ENCODE data around the gene PAX8. TPM values are rescaled to one million over a fixed set of nuclear protein-coding genes. Genes with fewer than 3 reads are reported as not detected.
A peak's percentile ranks its signal among the peaks of the same experiment; 100 is the strongest.

PAX8 gene
- polyA plus RNA-seq, 1 of the 3 experiments (the other 2 are of a cell fraction), result 0.23 TPM

DNA sequence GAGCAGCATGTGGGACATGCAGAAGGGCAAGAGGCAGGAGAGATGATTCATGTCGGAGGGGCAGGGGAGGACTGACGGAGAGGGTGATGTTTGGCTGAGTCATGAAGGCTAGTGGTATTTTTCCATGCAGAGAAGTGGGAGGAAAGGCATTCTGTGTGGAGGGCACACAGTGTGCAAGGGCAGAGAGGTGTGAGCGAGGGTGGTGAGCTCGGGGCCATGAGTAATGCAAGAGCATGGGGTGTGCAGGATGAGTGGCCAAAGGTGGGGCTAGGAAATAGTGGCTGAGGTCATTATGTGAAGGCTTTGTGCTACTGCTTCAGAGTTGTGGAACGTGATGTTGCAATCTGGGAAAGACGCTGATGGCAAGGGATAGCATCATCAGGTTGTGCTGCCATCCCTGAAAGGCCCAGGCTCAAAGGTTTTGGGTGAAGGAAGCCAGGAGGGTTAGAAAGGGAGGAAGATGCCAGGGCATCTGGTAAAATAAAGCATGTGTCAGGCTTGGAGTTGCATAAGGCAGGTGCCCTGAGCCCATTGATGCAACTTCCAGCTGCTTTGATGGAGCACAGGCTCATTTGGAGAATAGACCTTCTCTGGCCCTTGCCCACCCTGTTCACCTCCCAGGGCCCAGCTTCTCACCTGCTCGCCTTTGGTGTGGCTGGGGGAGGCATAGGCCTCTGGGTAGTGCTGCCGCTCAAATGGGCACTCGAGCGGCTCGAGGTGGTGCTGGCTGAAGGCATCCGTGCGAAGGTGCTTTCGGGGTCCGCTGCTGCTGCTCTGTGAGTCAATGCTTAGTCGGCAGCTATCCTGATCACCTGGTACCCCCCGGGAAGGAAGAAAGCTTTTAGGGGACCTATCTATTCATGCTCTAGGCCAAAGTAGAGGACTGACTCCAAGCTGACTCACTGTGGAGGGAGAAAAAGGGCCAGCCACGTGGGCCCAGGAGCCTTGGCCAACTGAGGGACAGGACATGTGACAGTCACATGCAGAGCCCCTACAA is 37.5 kb downstream of the PAX8 start (continued):
- TF ChIP-seq MAX (IDR thresholded peaks at IDR 0.05; ENCODE audit: low read depth), result peak; percentile 82
- TF ChIP-seq JUND (IDR thresholded peaks at IDR 0.05), result peak; percentile 96
- 0 out of 2 replicates have a peak, but pooled peaks have one; percentile 37 for TF ChIP-seq USF1 (IDR thresholded peaks at IDR 0.05; ENCODE audit: borderline replicate concordance, low read depth)
- peak; percentile 12 to 83; a peak in 2 of 4 replicates for TF ChIP-seq EP300 (IDR thresholded peaks at IDR 0.05; ENCODE audit: borderline replicate concordance in 1 of 2, low read depth in 1 of 2, low read length in 1 of 2)
- peak; percentile 56 for TF ChIP-seq NFIC (IDR thresholded peaks at IDR 0.05; ENCODE audit: borderline replicate concordance)

- H3K4me3 ChIP-seq (ENCODE audit: low read depth in 2 of 2, low read length in 1 of 2), result peak overlapping the region in 1 of 2 experiments; percentile 11; a peak in 1 of 4 replicates
- H4K20me1 ChIP-seq (ENCODE audit: insufficient read depth), result no peaks in the 10 kb centered on the region
- H2AFZ ChIP-seq (ENCODE audit: low read depth), result peak overlapping the region; percentile 26; the same call in 1 of the 2 replicates
- H3K4me1 ChIP-seq (ENCODE audit: control insufficient read depth in 1 of 2, insufficient read depth in 2 of 2, low read depth in 1 of 2, low read length in 1 of 2), result peaks cover 21 to 22% of the 10 kb centered on the region in 2 experiments
- no peaks in the 10 kb centered on the region for H3K79me2 ChIP-seq (ENCODE audit: insufficient read depth)
- peak overlapping the region; percentile 20; the same call in 1 of the 2 replicates for H3K9ac ChIP-seq
- peaks cover 6% of the 10 kb centered on the region for H3F3A ChIP-seq (replicated peaks; ENCODE audit: insufficient read depth)
- CTCF ChIA-PET, result interaction anchor here (0.8 to 3.9 kb wide), 12 partner anchors 8 to 286 kb away, joined by 3 to 30 read pairs (median 4); no protein-coding TSS in a partner anchor
- peak; percentile 89 for DNase-seq
- no peaks in the 10 kb centered on the region for H3K9me3 ChIP-seq
- 2% methylated on average over 15 of the region's 15 CpGs for WGBS (ENCODE audit: low lambda C conversion rate)
- no peaks in the 10 kb centered on the region for H3K9me2 ChIP-seq
- POLR2A ChIA-PET, result interaction anchor here (0.8 kb wide), 1 partner anchor 34 kb away, joined by 4 read pairs; no protein-coding TSS in a partner anchor
- peak overlapping the region; percentile 63 for H3K4me2 ChIP-seq
- no peaks in the 10 kb centered on the region for H3K27me3 ChIP-seq (ENCODE audit: insufficient read depth)
- no peaks in the 10 kb centered on the region for H3K36me3 ChIP-seq (replicated peaks in 1 of 2; ENCODE audit: control insufficient read depth in 1 of 2, insufficient read depth in 2 of 2, low read length in 1 of 2)
- H3K27ac ChIP-seq (ENCODE audit: low read depth in 2 of 2, low read length in 1 of 2), result peak overlapping the region; percentile 22 to 84
- TF ChIP-seq CHD2 (IDR thresholded peaks at IDR 0.05; ENCODE audit: low read length, partially characterized antibody) (peak; percentile 35), SMC3 (IDR thresholded peaks at IDR 0.05; ENCODE audit: low read depth, low read length) (no peak), EP300 (IDR thresholded peaks at IDR 0.05; ENCODE audit: borderline replicate concordance in 1 of 2, low read depth in 1 of 2, low read length in 1 of 2) (peak; percentile 44 to 54; a peak in 2 of 4 replicates), PBX3 (IDR thresholded peaks at IDR 0.05) (peak; percentile 86), MAX (IDR thresholded peaks at IDR 0.05; ENCODE audit: low read depth) (peak; percentile 83), JUND (IDR thresholded peaks at IDR 0.05) (peak; percentile 59), MEF2A (IDR thresholded peaks at IDR 0.05; ENCODE audit: borderline replicate concordance, low read depth) (no peak), USF1 (IDR thresholded peaks at IDR 0.05; ENCODE audit: borderline replicate concordance, low read depth) (no peak), FOXJ3 (CRISPR knock-in tag; IDR thresholded peaks at IDR 0.05) (peak; percentile 55; the same call in 1 of the 2 replicates), FOXM1 (IDR thresholded peaks at IDR 0.05; ENCODE audit: low read depth) (no peak), RAD21 (IDR thresholded peaks at IDR 0.05; ENCODE audit: low read length) (no peak), TEAD4 (IDR thresholded peaks at IDR 0.05; ENCODE audit: borderline replicate concordance, insufficient read depth) (no peak; the same call in 1 of the 2 replicates)
- TF ChIP-seq, protein P1, sequence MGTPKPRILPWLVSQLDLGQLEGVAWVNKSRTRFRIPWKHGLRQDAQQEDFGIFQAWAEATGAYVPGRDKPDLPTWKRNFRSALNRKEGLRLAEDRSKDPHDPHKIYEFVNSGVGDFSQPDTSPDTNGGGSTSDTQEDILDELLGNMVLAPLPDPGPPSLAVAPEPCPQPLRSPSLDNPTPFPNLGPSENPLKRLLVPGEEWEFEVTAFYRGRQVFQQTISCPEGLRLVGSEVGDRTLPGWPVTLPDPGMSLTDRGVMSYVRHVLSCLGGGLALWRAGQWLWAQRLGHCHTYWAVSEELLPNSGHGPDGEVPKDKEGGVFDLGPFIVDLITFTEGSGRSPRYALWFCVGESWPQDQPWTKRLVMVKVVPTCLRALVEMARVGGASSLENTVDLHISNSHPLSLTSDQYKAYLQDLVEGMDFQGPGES (IDR thresholded peaks at IDR 0.05; ENCODE audit: low read depth, low read length), result no peak
- TF ChIP-seq, protein P2, sequence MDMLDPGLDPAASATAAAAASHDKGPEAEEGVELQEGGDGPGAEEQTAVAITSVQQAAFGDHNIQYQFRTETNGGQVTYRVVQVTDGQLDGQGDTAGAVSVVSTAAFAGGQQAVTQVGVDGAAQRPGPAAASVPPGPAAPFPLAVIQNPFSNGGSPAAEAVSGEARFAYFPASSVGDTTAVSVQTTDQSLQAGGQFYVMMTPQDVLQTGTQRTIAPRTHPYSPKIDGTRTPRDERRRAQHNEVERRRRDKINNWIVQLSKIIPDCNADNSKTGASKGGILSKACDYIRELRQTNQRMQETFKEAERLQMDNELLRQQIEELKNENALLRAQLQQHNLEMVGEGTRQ (IDR thresholded peaks at IDR 0.05; ENCODE audit: borderline replicate concordance, low read depth, low read length), result no peak
- TF ChIP-seq, protein P3, sequence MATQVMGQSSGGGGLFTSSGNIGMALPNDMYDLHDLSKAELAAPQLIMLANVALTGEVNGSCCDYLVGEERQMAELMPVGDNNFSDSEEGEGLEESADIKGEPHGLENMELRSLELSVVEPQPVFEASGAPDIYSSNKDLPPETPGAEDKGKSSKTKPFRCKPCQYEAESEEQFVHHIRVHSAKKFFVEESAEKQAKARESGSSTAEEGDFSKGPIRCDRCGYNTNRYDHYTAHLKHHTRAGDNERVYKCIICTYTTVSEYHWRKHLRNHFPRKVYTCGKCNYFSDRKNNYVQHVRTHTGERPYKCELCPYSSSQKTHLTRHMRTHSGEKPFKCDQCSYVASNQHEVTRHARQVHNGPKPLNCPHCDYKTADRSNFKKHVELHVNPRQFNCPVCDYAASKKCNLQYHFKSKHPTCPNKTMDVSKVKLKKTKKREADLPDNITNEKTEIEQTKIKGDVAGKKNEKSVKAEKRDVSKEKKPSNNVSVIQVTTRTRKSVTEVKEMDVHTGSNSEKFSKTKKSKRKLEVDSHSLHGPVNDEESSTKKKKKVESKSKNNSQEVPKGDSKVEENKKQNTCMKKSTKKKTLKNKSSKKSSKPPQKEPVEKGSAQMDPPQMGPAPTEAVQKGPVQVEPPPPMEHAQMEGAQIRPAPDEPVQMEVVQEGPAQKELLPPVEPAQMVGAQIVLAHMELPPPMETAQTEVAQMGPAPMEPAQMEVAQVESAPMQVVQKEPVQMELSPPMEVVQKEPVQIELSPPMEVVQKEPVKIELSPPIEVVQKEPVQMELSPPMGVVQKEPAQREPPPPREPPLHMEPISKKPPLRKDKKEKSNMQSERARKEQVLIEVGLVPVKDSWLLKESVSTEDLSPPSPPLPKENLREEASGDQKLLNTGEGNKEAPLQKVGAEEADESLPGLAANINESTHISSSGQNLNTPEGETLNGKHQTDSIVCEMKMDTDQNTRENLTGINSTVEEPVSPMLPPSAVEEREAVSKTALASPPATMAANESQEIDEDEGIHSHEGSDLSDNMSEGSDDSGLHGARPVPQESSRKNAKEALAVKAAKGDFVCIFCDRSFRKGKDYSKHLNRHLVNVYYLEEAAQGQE (IDR thresholded peaks at IDR 0.05; ENCODE audit: low read depth, low read length), result no peak
Observed at GRCh38 chr2:113240150-113240914, 38.4 kb downstream of the PAX8 start.
